LNCaP clone FGC (cell line): ENCODE measurements around the gene THOP1.

Experiments used
- DNase-seq: peaks from one replicate; pipeline ENCODE4 v3.0.0-alpha.2; 2011; ENCODE audit warnings: low read depth
- H3K4me3 ChIP-seq: 2 replicates; pipeline ENCODE4 v1.5.1; 2011; ENCODE audit warnings: mild to moderate bottlenecking, low read depth, low read length, control low read depth
- TF ChIP-seq, protein P1 (sequence below): IDR thresholded peaks from 2 replicates; pipeline ENCODE4 v1.5.1; 2012; ENCODE audit warnings: mild to moderate bottlenecking; ENCODE audit not compliant: control insufficient read depth, insufficient read depth; ENCODE audit errors: extremely low read depth

The THOP1 gene

DNA sequence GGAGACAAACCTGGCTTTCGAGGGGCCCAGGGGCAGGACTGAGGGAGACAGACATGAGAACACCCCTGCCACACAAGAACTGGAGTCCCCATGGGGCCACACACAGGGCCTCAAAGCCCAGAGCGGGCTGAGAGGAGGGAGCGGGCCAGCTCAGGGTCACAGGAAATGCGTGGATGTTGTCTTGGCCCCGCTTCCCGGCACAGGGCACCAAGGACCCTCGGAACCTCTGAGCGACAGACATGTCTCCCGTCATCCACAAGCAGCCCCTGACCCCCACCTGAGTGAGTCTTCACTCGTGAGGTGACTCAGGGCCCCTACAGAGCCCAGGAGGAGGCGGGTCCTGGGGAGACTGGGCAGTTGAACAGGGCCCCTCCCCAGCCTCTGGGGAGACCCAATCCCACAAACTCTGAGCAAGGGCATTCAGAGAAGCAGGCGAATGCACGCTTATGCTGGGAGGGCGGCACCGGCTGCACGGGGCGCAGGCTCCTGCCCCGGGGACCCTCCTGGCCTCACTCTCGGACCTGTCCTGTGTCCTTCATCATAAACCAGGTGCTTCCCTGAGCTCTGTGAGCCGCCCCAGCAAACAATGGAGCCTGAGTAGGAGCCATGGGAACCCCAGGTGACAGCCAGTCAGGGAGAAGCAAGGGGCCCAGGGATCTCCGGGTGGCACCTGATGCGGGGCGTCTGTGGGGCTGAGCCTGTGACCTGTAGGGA is 22.4 kb upstream of the THOP1 start:
- H3K4me3 ChIP-seq: no peak overlapping the region
- TF ChIP-seq, protein P1, sequence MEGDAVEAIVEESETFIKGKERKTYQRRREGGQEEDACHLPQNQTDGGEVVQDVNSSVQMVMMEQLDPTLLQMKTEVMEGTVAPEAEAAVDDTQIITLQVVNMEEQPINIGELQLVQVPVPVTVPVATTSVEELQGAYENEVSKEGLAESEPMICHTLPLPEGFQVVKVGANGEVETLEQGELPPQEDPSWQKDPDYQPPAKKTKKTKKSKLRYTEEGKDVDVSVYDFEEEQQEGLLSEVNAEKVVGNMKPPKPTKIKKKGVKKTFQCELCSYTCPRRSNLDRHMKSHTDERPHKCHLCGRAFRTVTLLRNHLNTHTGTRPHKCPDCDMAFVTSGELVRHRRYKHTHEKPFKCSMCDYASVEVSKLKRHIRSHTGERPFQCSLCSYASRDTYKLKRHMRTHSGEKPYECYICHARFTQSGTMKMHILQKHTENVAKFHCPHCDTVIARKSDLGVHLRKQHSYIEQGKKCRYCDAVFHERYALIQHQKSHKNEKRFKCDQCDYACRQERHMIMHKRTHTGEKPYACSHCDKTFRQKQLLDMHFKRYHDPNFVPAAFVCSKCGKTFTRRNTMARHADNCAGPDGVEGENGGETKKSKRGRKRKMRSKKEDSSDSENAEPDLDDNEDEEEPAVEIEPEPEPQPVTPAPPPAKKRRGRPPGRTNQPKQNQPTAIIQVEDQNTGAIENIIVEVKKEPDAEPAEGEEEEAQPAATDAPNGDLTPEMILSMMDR: no peak
- no peak for DNase-seq

DNA sequence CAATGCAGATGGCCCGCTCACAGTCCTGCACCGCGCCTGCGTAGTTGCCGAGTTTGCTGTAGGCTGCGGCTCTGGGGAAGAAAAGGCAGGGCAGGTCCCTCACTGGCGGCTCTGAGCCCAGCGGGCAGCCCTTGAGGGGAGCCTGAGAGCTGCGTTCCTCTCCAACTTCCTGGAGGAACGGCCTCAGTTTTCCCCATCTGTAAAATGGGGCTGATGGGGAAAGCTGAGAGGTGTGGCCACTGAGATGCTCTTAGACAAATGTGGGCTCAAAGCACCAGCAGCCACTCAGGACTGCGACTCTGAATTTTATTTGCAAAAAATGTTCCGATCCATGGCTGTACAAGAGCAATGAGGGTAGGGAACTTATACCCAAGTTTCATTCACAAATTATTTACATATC is 21.6 kb upstream of the THOP1 start:
- DNase-seq: no peak
- H3K4me3 ChIP-seq: no peak overlapping the region
- TF ChIP-seq, protein P1: no peak

DNA sequence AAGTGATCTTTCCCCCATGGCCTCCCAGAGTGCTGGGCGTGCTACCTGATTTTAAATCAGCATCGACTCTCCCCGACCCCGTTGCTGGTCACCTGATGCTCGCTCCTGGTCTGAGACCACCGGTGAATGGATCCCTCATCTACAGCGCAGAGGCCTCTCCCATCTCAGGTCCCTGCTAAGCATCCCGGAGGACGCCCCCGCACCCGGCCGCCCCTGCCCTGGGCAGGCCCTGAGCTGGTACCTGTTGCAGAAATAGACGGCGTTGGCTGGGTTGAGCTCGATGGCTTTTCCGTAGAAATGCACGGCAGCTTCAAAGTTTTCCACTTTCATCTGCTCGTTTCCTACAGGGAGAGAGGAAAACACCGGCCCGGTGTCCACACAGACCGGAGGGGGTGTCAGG is 20.4 kb upstream of the THOP1 start:
- TF ChIP-seq, protein P1: no peak
- DNase-seq: no peak
- no peak overlapping the region for H3K4me3 ChIP-seq

DNA sequence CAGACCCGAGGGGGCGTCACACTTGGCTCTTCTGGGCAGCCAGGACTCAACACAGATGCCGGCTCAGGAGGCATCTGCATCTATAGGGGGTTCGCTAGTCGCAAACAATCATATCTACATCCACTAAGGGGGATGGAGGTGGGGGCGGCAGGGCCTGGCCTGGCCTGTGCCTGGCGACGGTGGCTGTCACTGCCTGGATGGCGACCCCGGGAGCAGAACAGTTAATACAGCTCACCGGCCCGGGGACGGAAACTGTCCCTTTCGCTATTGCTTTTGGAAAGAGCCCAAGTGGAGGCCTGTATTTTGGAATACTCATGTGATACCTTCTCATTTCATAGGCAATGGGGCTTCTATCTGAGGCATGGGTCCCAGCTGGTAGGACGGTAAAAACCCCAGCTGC is 19.9 kb upstream of the THOP1 start:
- TF ChIP-seq, protein P1: no peak
- no peak overlapping the region for H3K4me3 ChIP-seq
- no peak for DNase-seq

DNA sequence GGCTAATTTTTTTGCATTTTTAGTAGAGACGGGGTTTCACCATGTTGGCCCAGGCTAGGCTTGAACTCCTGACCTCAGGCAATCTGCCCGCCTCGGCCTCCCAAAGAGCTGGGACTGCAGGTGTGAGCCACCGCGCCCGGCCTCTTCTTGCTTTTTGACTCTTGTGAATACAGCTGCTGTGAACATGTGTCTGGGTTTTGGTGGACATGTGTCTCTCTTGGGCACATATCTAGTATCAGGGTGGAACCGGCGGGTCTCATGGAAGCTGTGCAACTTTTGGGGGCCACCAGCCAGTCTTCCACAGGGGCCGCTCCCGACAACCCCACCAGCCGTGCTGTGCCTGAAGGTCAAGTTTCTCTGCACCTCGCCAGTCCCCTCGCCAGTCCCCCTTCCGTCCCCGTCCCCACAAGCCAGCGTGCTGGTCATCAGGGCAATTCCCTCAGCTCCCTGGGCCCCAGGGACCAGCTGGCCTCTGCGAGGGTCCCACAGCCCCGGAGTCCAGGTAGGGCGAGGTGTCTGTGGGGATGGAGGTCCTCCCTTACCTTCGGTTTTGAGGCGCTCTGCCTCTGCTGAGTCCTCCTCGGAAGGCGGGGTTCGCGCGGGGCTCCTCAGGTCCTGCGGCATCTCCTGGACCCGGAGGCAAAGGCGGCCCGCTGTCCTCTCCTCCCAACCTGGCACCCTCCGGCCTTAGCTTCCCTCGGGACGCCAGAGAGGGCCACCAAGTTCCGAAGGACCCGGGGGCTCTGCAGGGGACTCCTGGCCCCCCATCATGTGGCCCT is 18.5 kb upstream of the THOP1 start:
- H3K4me3 ChIP-seq: no peak overlapping the region
- TF ChIP-seq, protein P1: no peak
- no peak for DNase-seq

DNA sequence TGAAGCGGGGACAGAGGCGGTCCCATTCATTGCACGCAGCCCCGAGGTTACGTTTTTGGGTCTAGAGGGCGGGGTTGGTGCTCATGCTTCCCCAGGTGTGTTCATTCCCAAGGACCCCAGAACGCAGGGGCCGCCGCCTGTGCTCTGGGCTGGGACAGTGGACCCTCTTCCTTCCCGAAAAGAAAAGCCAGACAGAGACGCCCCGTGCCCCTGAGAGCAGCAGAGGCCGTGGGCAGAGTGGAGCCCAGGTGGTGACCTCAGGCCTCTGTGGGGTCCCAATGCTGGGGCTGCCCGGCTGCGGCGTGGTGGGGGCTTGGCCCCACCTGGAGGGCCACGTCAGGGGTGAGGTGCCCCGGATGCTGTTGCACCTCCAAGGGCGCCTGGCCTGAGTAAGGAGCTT is 17.6 kb upstream of the THOP1 start:
- no peak for DNase-seq
- H3K4me3 ChIP-seq: no peak overlapping the region
- TF ChIP-seq, protein P1: no peak
